CMK (cell line): ENCODE data around the gene TGFB1I1.
"Not testable (repeated sequence)": the region's sequence is repeated elsewhere in the genome, so short reads cannot be mapped to it uniquely, and the experiment has no call there.

Experiments
- DNase-seq: peaks from one replicate; pipeline ENCODE4 v3.0.0-alpha.2; 2010; ENCODE audit warnings: low read depth

Gene TGFB1I1

DNA sequence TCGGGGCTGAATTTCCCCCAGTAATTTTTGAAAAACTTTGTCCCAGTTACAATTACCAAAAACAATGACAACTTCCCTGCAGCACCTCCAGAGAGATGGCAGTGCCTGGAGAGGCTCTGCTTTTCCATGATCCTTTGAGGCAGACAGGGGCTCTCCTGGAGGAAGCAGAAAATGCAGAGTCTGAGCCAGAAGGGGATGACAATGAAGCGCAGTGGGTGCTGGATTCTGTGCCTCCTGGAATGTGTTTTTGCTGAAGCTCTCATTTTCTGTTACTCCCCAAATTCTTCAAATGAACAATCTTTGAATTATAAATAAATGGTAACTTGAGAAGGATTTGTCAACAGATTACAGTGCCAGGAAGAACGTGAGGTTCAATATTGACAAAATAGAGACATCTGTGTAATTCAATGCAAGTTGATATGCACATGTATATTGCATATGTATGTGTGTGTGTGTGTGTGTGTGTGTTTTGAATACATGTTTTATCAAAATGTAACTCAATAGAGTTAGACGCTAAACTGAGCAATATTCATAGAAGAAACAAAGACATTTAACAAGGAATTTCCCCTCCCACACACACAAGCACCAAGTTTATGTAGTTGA lies 45.9 kb downstream of the TGFB1I1 start:
- no peak for DNase-seq

DNA sequence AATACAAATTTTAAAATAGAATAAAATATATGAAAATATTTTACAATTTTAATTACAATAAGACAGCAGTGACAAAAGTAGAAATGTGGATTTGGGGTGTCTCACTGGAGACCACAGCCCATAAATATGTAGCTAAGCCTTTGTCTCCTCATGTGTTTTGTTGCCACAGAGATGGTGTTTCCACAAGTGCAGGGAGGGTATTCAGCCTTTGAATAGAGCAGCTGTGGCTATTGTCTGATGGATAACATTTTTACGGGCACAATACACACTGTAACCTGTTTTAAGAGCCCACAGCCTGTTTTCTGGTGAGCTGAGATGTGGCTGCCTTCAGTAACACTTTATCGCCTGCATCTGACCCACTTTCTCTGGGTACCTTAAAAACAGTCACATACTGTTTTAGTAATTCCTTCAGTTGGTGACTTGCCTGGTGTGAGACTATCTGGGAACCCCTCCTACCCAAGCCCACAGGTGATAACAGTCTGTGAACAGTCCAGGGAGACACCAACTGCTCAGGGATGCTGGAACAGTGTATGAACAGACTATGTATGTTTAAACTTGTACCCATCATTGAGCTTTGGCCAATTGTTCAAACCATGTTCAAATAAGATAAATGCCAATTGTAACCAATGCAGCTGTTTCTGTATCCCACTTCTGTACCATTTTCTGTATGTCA lies 47.9 kb downstream of the TGFB1I1 start:
- DNase-seq: no peak

DNA sequence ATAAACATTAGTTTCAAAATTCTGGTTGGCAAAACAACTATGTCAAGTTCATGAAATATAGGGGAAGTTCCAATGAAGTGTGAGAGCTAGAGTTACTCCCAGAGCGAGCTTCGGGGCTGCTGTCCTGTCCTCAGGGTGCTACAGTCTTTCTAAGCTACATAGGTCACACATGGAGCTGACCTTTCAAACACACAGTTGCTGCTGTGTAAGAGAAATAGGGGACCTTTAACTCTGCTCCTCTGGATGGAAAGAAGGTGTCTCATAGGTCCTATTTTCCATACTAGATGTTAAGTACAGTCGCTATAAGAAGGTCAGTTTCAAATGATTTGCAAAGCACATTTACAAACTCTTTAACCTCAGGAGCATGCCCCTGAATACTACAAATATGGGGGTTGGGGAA lies 49.4 kb downstream of the TGFB1I1 start:
- no peak for DNase-seq

DNA sequence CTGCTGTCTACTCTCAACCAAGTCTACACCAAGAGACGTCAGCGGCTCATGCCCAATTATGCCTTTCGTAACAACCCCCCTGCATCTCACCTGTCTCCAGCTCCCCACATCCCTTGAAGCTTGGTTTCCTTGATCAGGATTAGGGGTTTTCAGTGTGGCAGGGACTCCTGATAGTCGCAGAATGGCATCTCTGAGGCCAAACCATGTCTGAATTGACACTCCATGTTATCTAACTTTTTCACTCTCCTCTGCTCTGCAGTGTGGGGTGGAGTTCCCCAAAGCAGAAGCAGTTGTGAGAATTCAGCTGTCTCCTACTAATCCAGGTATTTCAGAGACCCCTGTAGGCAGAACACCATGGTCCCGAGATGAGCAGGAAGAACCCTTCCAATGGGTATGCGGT lies 50.1 kb downstream of the TGFB1I1 start:
- DNase-seq: no peak

DNA sequence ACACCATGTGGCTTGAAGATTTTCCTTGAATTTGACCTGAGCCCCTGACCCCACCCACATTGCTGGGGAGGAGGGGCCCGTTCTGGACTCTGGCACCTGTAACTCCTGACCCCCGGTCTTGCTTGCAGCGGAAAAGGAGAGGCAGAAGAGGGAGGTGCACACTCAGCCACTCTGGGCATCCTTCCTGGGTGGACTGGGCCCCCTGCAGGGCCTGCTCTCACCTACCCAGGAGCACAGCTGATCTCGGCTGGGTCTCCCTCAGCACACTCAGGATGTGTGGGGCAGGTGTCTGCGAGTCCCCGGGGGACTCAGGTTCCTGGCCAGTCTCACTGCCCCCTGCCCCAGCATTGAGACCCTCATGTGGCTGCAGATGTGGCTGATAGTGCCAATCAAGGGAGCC lies 51.8 kb downstream of the TGFB1I1 start:
- not testable (repeated sequence) for DNase-seq

DNA sequence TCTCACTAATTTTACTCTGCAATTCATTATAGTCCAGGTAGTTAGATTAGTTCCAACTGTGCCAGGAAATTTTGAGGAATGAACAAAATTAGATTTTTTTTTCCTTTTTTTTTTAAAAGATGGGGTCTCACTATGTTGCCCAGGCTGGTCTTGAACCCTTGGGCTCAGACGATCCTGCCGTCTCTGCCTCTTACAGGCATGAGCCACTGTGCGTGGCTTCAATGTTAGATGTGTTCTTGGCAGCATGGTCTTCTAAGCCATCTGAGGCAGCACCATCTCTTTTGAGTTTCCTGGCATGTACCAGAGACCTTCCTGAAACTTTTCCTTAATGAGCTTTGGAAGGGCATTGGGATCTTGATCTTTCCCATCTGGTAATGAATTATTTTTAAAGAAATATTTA lies 53.2 kb downstream of the TGFB1I1 start:
- DNase-seq: no peak
